Measurements from ENCODE around the gene RPL18.

RPL18 gene

GRCh38 chr19:48629297-48629598, 10.3 kb upstream of the RPL18 start:
- DNase-seq: no peak

GRCh38 chr19:48628486-48629296, 9.7 kb upstream of the RPL18 start:
- no peak for DNase-seq

- no peak for DNase-seq
These were observed 8.9 kb upstream of the RPL18 start for GRCh38 chr19:48627865-48628314.

- no peak for DNase-seq
These were observed 8.4 kb upstream of the RPL18 start for GRCh38 chr19:48627201-48627864.

- DNase-seq: no peak
These were observed 6.9 kb upstream of the RPL18 start for GRCh38 chr19:48625891-48626327.

GRCh38 chr19:48624791-48625723, 6.1 kb upstream of the RPL18 start:
- DNase-seq: no peak

- peak; percentile 84 for DNase-seq
These were observed 5.2 kb upstream of the RPL18 start for GRCh38 chr19:48624067-48624594.

GRCh38 chr19:48623556-48624066, 4.6 kb upstream of the RPL18 start:
- no peak for DNase-seq

GRCh38 chr19:48619692-48620585, 961 bp upstream of the RPL18 start:
- DNase-seq: no peak

- no peak for DNase-seq
These were observed 581 bp downstream of the RPL18 start for GRCh38 chr19:48618278-48618915.

- DNase-seq: no peak
These were observed 1.6 kb downstream of the RPL18 start for GRCh38 chr19:48617146-48617937.

GRCh38 chr19:48616491-48617056, 2.4 kb downstream of the RPL18 start:
- no peak for DNase-seq

GRCh38 chr19:48616041-48616436, 2.9 kb downstream of the RPL18 start:
- DNase-seq: no peak

- no peak for DNase-seq
These were observed 3.5 kb downstream of the RPL18 start for GRCh38 chr19:48615231-48616040.

GRCh38 chr19:48614436-48615230, 4.3 kb downstream of the RPL18 start, which contains the start of gene FAM83E:
Gene FAM83E (minus strand): TSS chr19:48615076. CDS start chr19:48613372, 1,704 bp downstream.
- DNase-seq: no peak

- no peak for DNase-seq
These were observed 5.0 kb downstream of the RPL18 start for GRCh38 chr19:48613852-48614435.

- no peak for DNase-seq
These were observed 5.7 kb downstream of the RPL18 start for GRCh38 chr19:48613024-48613851.

Measured in NCI-H2081 treated with DMSO at 0.1 percent for 48 hours (cell line).